ENCODE results near the gene RAD51B.

Gene RAD51B

DNA sequence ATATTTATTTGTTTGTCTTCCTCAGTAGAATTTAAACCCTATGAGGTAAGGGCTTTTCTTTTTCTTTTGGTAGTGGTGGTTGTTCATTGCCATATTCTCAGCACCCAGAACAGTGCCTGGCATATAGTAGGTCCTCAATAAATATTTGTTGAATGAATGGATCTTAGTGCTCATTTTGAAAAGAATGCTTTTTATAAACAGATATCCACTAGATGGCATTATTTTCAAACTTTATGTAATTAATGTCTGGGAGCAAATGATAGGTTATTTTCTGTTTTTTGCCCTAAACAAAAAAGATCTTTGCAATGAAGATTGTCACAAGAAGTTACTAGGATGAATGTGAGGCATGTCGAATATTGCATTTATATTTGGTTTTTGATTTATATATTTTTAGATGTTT is 64.1 kb downstream of the RAD51B start:
- no peak overlapping the region for H3K4me3 ChIP-seq
- no peak overlapping the region for H3K27ac ChIP-seq

DNA sequence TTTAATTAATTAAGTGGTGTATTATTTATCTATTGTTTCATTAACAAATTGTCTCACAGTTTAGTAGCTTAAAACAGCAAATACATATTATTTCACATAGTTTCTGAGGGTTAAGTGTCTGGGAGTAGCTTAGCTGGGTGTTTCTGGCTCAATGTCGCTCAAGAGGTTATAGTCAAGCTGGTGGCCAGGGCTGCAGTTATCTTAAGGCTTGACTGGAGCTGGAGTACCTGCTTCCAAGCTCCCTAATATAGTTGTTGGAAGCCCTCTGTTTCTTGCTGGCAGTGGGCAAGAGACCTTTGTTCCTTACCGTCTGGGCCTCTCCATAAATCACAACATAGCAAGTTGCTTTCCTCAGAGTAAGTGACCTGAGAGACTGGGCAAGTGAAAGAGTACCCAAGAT is 66.6 kb downstream of the RAD51B start:
- H3K4me3 ChIP-seq = no peak overlapping the region
- no peak overlapping the region for H3K27ac ChIP-seq

DNA sequence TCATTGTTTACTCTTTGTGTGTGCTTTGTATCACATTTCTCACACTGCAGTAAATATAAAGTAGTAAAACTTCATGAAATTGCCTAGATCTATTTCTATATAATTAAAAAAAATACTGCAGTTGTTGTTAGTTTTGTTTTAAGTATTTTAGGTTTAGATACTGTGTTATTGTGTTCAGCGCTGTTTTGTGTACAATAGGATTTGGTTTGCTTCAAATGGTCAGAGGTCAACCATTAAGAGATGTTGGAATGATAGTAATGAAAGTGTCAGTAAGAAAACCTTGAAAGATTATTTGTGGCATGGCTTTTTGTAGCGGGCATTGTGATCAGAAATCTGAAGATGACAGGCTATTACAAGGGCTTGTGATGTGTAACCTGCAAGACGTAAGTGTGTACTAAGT is 67.9 kb downstream of the RAD51B start:
- no peak overlapping the region for H3K4me3 ChIP-seq

DNA sequence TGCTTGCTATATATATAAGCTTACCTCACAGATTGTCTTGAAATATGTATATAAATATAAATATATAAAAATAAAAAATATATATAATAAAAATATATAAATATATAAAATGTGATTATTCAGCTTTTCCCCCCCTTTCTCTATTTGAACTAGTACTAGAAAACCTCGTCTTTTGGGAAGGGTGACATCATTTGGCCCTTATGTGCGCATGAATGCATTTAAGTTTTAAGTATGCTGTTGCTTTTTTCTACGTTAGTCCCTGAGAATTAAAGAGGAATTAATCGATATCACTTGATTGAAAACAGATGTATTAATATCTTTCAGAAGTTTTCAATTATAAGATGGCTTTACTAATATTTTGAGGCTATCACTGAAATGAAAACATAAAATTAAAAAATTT is 69.9 kb downstream of the RAD51B start:
- Histone ChIP-seq H3K27ac (no peak overlapping the region), H3K4me3 (no peak overlapping the region)

More for the DNA sequence above, 67.9 kb downstream of the RAD51B start:
- no peak overlapping the region for H3K27ac ChIP-seq

- Histone ChIP-seq H3K27ac (no peak overlapping the region), H3K4me3 (no peak overlapping the region)
These were observed 73.0 kb downstream of the RAD51B start for GRCh38 chr14:67892466-67893100.

- no peak overlapping the region for H3K27ac ChIP-seq
- no peak overlapping the region for H3K4me3 ChIP-seq
These were observed 80.7 kb downstream of the RAD51B start for GRCh38 chr14:67900231-67900630.

- no peak overlapping the region for H3K27ac ChIP-seq
- no peak overlapping the region for H3K4me3 ChIP-seq
These were observed 88.6 kb downstream of the RAD51B start for GRCh38 chr14:67908052-67908754.

DNA sequence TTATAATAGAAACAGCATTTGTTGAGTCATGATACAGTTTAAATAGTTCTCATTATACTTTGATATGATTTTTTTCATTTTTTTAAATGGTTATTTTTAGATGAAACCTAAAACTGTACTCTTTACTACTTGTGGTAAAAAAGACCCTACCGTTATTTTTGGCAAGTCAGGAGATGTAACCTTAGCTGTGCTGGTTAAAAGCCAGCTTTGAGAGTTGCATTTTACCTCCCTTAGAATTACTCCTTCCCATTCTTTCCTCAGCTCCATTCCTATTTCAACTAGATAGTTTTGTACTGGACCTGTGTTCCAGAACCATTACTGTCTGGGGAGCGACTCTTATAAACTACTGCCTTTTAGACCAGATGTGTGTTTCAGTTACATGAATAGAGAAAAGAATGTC is 92.0 kb downstream of the RAD51B start:
- no peak overlapping the region for H3K27ac ChIP-seq

DNA sequence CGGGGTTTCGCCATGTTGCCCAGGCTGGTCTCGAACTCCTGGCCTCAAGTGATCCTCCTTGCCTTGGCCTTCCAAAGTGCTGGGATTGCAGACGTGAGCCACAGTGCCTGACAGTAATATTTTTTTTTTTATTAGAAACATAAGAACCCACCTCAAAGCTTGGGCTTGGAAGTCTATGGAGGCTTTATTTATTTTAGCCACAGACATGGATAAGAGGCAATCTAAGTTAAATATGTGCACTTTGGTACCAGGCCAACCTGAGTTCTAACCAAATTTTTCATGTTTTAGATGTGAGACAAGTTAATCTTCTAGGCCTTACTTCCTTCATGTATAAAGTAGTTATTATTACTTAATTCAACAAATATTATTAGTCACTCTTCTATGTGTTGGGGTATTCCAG is 96.9 kb downstream of the RAD51B start:
- H3K4me3 ChIP-seq = no peak overlapping the region
- H3K27ac ChIP-seq = no peak overlapping the region

More for the DNA sequence above, 92.0 kb downstream of the RAD51B start:
- no peak overlapping the region for H3K4me3 ChIP-seq

DNA sequence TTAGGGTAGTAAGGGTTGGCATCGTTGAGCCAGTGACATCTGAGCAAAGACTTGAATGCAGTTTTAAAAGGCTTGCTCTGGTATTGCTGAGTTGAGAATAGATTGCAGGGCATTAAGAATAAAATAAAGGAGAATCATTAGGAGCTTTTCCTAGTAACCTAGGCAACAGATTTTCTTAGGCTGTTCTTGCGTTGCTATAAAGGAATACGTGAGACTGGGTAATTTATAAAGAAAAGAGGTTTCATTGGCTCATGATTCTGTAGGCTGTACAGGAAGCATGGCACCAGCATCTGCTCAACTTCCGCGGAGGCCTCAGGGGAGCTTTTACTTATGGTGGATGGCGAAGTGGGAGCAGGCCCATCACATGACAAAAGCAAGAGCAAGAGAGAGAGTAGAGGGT is 97.4 kb downstream of the RAD51B start:
- Histone ChIP-seq H3K27ac (no peak overlapping the region), H3K4me3 (no peak overlapping the region)

GRCh38 chr14:67918838-67919237 is 99.3 kb downstream of the RAD51B start:
- H3K27ac ChIP-seq = no peak overlapping the region

DNA sequence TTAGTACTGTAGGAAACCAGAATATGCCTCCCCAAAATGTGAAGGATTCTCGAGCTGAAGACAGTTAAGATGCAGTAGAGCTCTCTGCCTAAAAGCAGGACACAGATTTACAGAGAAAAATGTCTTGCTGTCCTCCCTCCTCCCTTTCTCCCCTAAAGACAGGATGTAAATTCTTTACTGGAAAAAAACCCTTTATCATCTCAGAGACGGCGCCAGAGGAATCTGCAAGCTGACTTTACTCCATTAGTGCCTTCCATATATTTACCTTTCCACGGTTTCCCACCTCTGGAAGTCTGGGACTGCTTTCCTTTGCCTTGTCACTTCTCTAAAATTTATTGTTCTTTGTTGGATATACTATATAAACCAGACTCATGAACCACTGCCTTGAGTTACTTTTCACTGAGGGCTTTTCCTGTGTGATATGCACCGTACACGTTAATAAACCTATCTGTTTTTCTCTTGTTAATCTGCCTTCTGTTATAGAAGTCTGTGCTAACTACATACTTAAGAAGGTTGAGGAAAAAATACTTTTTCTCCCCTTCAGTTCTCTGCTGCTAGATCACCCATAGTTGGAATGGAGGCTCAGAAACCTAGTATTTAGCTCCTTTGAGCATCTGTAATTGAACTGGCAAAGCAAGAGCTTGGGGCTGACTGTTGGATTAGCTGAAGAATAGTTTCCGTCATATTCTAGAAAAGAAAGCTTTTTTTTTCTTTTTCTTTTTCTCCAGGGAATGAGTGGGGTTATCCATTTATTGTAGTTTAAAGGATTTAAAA is 99.9 kb downstream of the RAD51B start:
- Histone ChIP-seq H3K4me3 (no peak overlapping the region), H3K27ac (no peak overlapping the region)

More at GRCh38 chr14:67918838-67919237, 99.3 kb downstream of the RAD51B start:
- H3K4me3 ChIP-seq = no peak overlapping the region

DNA sequence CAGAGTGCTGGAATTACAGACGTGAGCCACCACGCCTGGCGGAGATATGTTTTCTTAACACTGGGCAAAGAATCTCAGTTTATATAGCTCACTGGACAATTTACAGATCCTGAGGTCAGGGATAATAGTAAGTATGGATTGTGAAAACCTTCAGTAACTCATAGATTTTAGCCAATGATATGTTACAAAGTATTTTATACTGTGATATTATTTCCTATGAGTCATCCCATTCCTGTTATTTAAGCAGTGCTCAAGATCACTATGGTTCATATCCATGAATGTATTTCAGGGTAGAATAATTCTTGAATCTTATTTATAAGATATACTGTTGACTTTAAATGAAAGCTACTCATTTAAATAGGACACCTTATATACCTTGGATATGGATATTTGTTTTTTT is 107.2 kb downstream of the RAD51B start:
- H3K4me3 ChIP-seq = no peak overlapping the region
- no peak overlapping the region for H3K27ac ChIP-seq

DNA sequence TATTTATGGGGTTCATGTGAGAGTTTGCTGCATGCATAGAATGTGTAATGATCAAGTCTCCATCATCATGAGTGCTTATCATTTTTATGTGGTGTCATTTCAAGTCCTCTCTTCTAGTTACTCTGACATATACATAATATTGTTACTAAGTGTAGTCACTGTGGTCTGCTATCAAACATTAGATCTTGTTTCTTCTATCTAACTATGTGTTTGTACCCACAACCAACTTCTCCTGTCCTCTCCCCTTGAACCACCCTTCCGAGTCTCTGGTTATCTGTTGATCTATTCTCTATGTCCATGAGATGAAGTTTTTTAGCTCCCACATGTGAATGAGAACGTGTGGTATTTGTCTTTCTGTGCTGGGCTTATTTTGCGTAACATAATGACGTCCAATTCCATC is 107.7 kb downstream of the RAD51B start:
- Histone ChIP-seq H3K27ac (no peak overlapping the region), H3K4me3 (no peak overlapping the region)

DNA sequence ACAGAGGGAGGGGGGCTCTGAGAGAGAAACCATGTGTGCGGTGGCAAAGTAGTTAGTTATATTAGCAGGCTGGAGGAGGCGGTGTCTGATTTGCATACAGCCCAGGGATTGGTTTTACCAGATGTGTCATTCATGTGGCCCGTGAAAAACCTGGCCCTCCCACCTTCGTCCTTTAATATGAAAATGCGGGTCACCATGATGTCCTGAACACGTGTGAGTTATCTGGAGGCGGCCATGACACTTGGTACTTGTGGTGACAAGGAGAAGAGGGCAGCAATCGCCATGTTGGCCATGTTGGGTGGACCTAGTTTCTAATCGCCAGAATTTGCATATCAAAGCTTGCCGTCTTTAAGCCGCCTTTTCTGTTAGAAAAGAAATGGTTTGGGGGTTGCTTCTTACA is 108.8 kb downstream of the RAD51B start:
- Histone ChIP-seq H3K4me3 (no peak overlapping the region), H3K27ac (no peak overlapping the region)

DNA sequence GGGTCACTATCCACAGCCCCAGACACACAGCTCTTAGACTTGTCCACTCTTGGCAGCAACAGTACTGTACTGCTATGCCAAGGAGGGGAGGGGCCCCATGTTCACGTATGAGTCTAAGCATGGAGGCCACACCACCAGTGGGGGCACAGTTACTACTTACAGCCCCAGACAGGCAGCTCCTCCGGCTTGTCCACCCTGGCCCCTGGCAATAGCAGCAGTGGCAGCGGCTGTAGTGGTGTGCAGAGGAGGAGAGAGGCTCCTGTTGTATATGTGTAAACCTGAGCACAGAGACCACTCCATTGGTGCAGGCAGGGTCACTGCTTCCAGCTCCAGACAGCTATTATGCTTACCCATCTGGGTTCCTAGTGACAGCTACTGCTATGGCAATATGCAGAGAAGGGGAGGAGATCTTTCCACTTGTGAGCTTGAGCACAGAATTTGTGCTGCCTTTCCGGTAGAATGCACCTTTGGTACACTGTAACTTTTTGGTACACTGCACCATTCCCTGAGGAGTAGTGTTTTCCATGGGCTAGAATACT is 113.2 kb downstream of the RAD51B start:
- Histone ChIP-seq H3K27ac (no peak overlapping the region), H3K4me3 (no peak overlapping the region)

DNA sequence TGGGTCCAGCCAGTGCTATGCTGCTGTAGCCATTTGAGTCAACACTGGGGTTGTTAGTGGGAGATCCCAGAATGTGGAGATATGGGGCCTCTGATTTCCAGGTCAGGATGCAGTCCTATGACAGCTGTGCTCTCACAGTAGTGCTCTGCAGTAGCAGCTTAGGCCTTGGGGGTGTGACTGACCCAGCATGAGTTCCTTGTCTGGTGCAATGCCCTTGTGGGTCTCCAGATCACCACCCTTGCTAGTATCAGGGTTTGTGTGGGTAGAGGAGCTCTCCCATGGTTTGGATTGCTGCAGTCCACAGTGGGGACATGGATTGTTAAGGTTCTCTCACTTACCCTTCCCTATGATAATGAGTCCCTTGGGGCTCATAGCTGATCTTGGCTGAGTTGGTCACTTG is 113.7 kb downstream of the RAD51B start:
- Histone ChIP-seq H3K4me3 (no peak overlapping the region), H3K27ac (no peak overlapping the region)

GRCh38 chr14:67934087-67934486 is 114.5 kb downstream of the RAD51B start:
- Histone ChIP-seq H3K4me3 (no peak overlapping the region), H3K27ac (peak overlapping the region in 8 of 21 experiments; percentile 19 to 70 (median 28))

GRCh38 chr14:67934862-67935261 is 115.3 kb downstream of the RAD51B start:
- H3K4me3 ChIP-seq = no peak overlapping the region
- H3K27ac ChIP-seq = peak overlapping the region in 8 of 21 experiments; percentile 19 to 70 (median 40)

GRCh38 chr14:67935371-67935770 is 115.8 kb downstream of the RAD51B start:
- Histone ChIP-seq H3K27ac (peak overlapping the region in 2 of 21 experiments; percentile 35 to 57), H3K4me3 (no peak overlapping the region)

DNA sequence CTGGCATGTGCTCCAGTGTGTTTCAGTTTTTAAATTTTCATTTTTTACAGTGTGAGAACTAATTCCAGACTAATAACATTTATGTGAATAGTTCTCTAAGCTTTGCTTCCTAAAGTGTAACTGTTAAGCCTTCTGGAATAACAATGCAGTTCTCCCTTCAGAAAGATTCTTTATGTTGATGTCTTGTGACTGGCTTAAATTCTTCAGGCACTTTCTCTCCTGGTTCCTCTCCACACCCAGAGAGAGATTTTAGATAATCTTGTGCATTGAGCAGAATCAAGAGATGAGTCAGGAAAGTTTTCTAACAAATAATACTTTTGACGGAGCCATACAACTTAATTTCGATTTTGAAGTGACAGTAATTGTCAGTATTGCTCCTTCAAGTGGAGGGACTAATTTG is 118.5 kb downstream of the RAD51B start:
- H3K4me3 ChIP-seq = no peak overlapping the region
- peak overlapping the region in 3 of 21 experiments; percentile 3 to 59 (median 18) for H3K27ac ChIP-seq

Data from skin epidermis (tissue), 12 donors.